ENCODE measurements around the gene AS3MT. TPM values are rescaled to one million over a fixed set of nuclear protein-coding genes. Genes with fewer than 3 reads are reported as not detected.

AS3MT gene
- total and polyA plus RNA-seq, 3 experiments from 2014 or later, result 0.44 TPM; not detected in 2

GRCh38 chr10:102917962-102918816 is 48.9 kb downstream of the AS3MT start, which contains the start of gene CNNM2:
TSS of gene CNNM2 (plus strand) at chr10:102918294. CDS start at chr10:102918481, 187 bp downstream.
- POLR2A ChIA-PET, result interaction anchor here (0.5 to 1.6 kb wide), 8 partner anchors 13 to 326 kb away, joined by 3 to 12 read pairs (median 3); partner anchors contain the start of gene NT5C2
- peaks cover 38% of the 10 kb centered on the region for H3K4me1 ChIP-seq (ENCODE audit: insufficient read depth, low read length)
- no peaks in the 10 kb centered on the region for H3K9me3 ChIP-seq (ENCODE audit: low read length)
- CTCF ChIA-PET, result interaction anchor here (0.6 to 6.6 kb wide), 26 partner anchors 8 to 587 kb away, joined by 3 to 77 read pairs (median 4); no protein-coding TSS in a partner anchor
- Mint-ChIP-seq H3K9me3 (no peaks in the 10 kb centered on the region), H3K36me3 (peaks cover 0 to 5% (median 2%) of the 10 kb centered on the region in 3 donors), H3K27me3 (peaks cover 5 to 16% of the 10 kb centered on the region in 2 donors), H3K4me3 (peak within 1 kb of the TSS; percentile 93 to 96 (median 95)), H3K27ac (peak within 1 kb of the TSS; percentile 86 to 97 (median 94)), H3K4me1 (peaks cover 47 to 59% (median 59%) of the 10 kb centered on the region in 3 donors)
- H3K4me3 ChIP-seq (ENCODE audit: low read length), result peak within 1 kb of the TSS; percentile 96
- DNase-seq, result peak; percentile 99 to 100 (median 99)
- H3K27ac ChIP-seq (ENCODE audit: low read depth, low read length), result peak within 1 kb of the TSS; percentile 84
- no peaks in the 10 kb centered on the region for H3K27me3 ChIP-seq (ENCODE audit: insufficient read depth, low read length, poor library complexity, severe bottlenecking)
- no peaks in the 10 kb centered on the region for H3K36me3 ChIP-seq (ENCODE audit: insufficient read depth, low read length)

DNA sequence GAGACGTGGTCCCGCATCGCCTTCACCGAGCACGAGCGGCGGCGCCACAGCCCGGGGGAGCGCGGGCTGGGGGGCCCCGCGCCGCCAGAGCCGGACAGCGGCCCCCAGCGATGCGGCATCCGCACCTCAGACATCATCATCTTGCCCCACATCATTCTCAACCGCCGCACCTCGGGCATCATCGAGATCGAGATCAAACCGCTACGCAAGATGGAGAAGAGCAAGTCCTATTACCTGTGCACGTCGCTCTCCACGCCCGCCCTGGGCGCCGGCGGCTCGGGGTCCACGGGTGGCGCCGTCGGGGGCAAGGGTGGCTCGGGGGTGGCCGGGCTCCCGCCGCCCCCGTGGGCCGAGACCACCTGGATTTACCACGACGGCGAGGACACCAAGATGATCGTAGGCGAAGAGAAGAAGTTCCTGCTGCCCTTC is 49.6 kb downstream of the AS3MT start:
- no peaks in the 10 kb centered on the region for H3K27me3 ChIP-seq (ENCODE audit: insufficient read depth, low read length, poor library complexity, severe bottlenecking)
- Mint-ChIP-seq H3K36me3 (peaks cover 0 to 5% (median 2%) of the 10 kb centered on the region in 3 donors), H3K27me3 (peaks cover 5 to 9% of the 10 kb centered on the region in 2 donors), H3K4me1 (peaks cover 53 to 65% (median 65%) of the 10 kb centered on the region in 3 donors), H3K27ac (peak overlapping the region in 5 of 8 donors; percentile 52 to 96 (median 86)), H3K4me3 (peak overlapping the region; percentile 93 to 96 (median 95)), H3K9me3 (no peaks in the 10 kb centered on the region)
- H3K9me3 ChIP-seq (ENCODE audit: low read length), result no peaks in the 10 kb centered on the region
- peak overlapping the region; percentile 96 for H3K4me3 ChIP-seq (ENCODE audit: low read length)
- H3K36me3 ChIP-seq (ENCODE audit: insufficient read depth, low read length), result no peaks in the 10 kb centered on the region
- ChIA-PET POLR2A (interaction anchor here (0.6 to 1.6 kb wide), 2 partner anchors 219 to 274 kb away, joined by 3 to 12 read pairs; partner anchors contain the start of gene NT5C2), CTCF (interaction anchor here (1.0 to 6.6 kb wide), 8 partner anchors 136 to 325 kb away, joined by 3 to 77 read pairs (median 8); no protein-coding TSS in a partner anchor)
- H3K4me1 ChIP-seq (ENCODE audit: insufficient read depth, low read length), result peaks cover 41% of the 10 kb centered on the region
- peak; percentile 10 to 61 (median 21) for DNase-seq
- H3K27ac ChIP-seq (ENCODE audit: low read depth, low read length), result peak overlapping the region; percentile 84

DNA sequence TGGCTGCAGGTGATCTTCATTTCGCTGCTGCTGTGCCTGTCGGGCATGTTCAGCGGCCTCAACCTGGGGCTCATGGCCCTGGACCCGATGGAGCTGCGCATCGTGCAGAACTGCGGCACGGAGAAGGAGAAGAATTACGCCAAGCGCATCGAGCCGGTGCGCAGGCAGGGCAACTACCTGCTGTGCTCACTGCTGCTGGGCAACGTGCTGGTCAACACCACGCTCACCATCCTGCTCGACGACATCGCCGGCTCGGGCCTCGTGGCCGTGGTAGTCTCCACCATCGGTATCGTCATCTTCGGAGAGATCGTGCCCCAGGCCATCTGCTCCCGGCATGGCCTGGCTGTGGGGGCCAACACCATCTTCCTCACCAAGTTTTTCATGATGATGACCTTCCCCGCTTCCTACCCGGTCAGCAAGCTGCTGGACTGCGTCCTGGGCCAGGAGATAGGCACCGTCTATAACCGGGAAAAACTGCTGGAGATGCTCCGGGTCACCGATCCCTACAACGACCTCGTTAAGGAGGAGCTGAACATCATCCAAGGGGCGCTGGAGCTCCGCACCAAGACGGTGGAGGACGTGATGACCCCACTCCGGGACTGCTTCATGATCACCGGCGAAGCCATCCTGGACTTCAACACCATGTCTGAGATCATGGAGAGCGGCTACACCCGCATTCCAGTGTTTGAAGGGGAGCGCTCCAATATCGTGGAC is 50.1 kb downstream of the AS3MT start:
- Mint-ChIP-seq H3K36me3 (peaks cover 0 to 5% (median 2%) of the 10 kb centered on the region in 3 donors), H3K9me3 (no peaks in the 10 kb centered on the region), H3K4me1 (peaks cover 55 to 70% (median 68%) of the 10 kb centered on the region in 3 donors), H3K27ac (peak overlapping the region in 4 of 8 donors; percentile 8 to 86 (median 28)), H3K4me3 (peak overlapping the region; percentile 87 to 96 (median 94)), H3K27me3 (peaks cover 5 to 6% of the 10 kb centered on the region in 2 donors)
- ChIA-PET CTCF (interaction anchor here (6.6 kb wide), 1 partner anchor 150 kb away, joined by 77 read pairs; no protein-coding TSS in a partner anchor), POLR2A (no interaction called here)
- H3K4me3 ChIP-seq (ENCODE audit: low read length), result peak overlapping the region; percentile 96
- no peaks in the 10 kb centered on the region for H3K36me3 ChIP-seq (ENCODE audit: insufficient read depth, low read length)
- H3K9me3 ChIP-seq (ENCODE audit: low read length), result no peaks in the 10 kb centered on the region
- peaks cover 41% of the 10 kb centered on the region for H3K4me1 ChIP-seq (ENCODE audit: insufficient read depth, low read length)
- no peak overlapping the region for H3K27ac ChIP-seq (ENCODE audit: low read depth, low read length)
- H3K27me3 ChIP-seq (ENCODE audit: insufficient read depth, low read length, poor library complexity, severe bottlenecking), result no peaks in the 10 kb centered on the region
- peak in 1 of 5 donors; percentile 54 for DNase-seq

DNA sequence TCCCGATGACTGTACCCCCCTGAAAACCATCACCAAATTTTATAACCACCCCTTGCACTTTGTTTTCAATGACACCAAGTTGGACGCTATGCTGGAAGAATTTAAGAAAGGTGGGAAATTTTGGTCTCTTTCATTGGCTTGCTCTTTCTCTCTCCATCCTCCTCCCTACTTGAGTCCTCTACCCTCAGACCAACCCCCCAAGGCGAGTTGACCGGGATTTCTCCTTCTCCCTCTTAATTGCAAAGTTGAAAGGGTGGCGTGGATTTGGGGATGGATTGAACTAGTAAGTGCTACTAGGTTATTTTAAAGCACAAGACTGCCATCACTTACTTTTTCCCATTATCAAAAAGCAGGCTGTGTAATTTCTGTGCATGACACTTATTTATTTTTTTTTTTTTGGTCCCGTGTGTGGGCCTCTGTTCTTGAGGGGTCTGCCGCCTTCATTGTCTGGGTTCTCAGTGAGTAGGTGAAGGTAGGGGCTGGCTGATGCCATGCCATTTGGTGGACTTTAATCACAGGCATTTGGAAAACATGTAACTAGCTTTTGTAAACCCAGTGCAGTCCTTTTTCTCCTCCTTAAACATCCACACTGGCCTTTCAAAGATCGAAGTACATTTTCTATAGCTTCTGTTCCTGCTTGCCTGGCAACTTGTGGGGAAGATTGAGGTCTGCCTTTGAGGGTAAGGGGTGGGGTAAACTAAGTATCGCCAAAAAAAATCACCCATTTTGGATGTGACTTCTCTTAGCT is 50.9 kb downstream of the AS3MT start:
- H3K27ac ChIP-seq (ENCODE audit: low read depth, low read length), result no peak overlapping the region
- no peaks in the 10 kb centered on the region for H3K9me3 ChIP-seq (ENCODE audit: low read length)
- POLR2A ChIA-PET, result no interaction called here
- no peaks in the 10 kb centered on the region for H3K27me3 ChIP-seq (ENCODE audit: insufficient read depth, low read length, poor library complexity, severe bottlenecking)
- H3K36me3 ChIP-seq (ENCODE audit: insufficient read depth, low read length), result no peaks in the 10 kb centered on the region
- CTCF ChIA-PET, result interaction anchor here (0.8 to 1.2 kb wide), 2 partner anchors 149 to 325 kb away, joined by 4 read pairs; partner anchors contain the start of gene RPEL1
- H3K9me3 Mint-ChIP-seq, result no peaks in the 10 kb centered on the region
- H3K27me3 Mint-ChIP-seq, result no peaks in the 10 kb centered on the region
- DNase-seq, result no peak
- H3K36me3 Mint-ChIP-seq, result peaks cover 0 to 5% (median 2%) of the 10 kb centered on the region in 3 donors
- H3K4me3 Mint-ChIP-seq, result peak overlapping the region; percentile 87 to 96 (median 94)
- H3K4me3 ChIP-seq (ENCODE audit: low read length), result peak overlapping the region; percentile 96
- peaks cover 41% of the 10 kb centered on the region for H3K4me1 ChIP-seq (ENCODE audit: insufficient read depth, low read length)
- H3K4me1 Mint-ChIP-seq, result peaks cover 57 to 75% (median 72%) of the 10 kb centered on the region in 3 donors
- peak overlapping the region in 5 of 8 donors; percentile 36 to 86 (median 73) for H3K27ac Mint-ChIP-seq

GRCh38 chr10:102923601-102924000 is 54.3 kb downstream of the AS3MT start:
- no peaks in the 10 kb centered on the region for H3K9me3 ChIP-seq (ENCODE audit: low read length)
- H3K36me3 Mint-ChIP-seq, result peaks cover 0 to 16% (median 8%) of the 10 kb centered on the region in 3 donors
- no peak overlapping the region for H3K27ac ChIP-seq (ENCODE audit: low read depth, low read length)
- no peak for DNase-seq
- peaks cover 37% of the 10 kb centered on the region for H3K4me1 ChIP-seq (ENCODE audit: insufficient read depth, low read length)
- ChIA-PET CTCF (no interaction called here), POLR2A (no interaction called here)
- no peaks in the 10 kb centered on the region for H3K36me3 ChIP-seq (ENCODE audit: insufficient read depth, low read length)
- peak overlapping the region in 1 of 7 donors; percentile 40 for H3K4me3 Mint-ChIP-seq
- peaks cover 52 to 74% (median 68%) of the 10 kb centered on the region in 3 donors for H3K4me1 Mint-ChIP-seq
- H3K27me3 ChIP-seq (ENCODE audit: insufficient read depth, low read length, poor library complexity, severe bottlenecking), result no peaks in the 10 kb centered on the region
- H3K4me3 ChIP-seq (ENCODE audit: low read length), result no peak overlapping the region
- H3K27ac Mint-ChIP-seq, result no peak overlapping the region
- H3K27me3 Mint-ChIP-seq, result no peaks in the 10 kb centered on the region
- no peaks in the 10 kb centered on the region for H3K9me3 Mint-ChIP-seq

GRCh38 chr10:102926842-102927241 is 57.6 kb downstream of the AS3MT start:
- Histone ChIP-seq H3K36me3 (ENCODE audit: insufficient read depth, low read length) (no peaks in the 10 kb centered on the region), H3K27ac (ENCODE audit: low read depth, low read length) (no peak overlapping the region), H3K9me3 (ENCODE audit: low read length) (no peaks in the 10 kb centered on the region), H3K4me1 (ENCODE audit: insufficient read depth, low read length) (peaks cover 8% of the 10 kb centered on the region), H3K4me3 (ENCODE audit: low read length) (no peak overlapping the region), H3K27me3 (ENCODE audit: insufficient read depth, low read length, poor library complexity, severe bottlenecking) (no peaks in the 10 kb centered on the region)
- H3K4me1 Mint-ChIP-seq, result peaks cover 24 to 50% (median 42%) of the 10 kb centered on the region in 3 donors
- CTCF ChIA-PET, result interaction anchor here (1.5 kb wide), 1 partner anchor 9 kb away, joined by 8 read pairs; the partner anchor contains the start of gene CNNM2
- POLR2A ChIA-PET, result interaction anchor here (0.6 kb wide), 1 partner anchor 25 kb away, joined by 3 read pairs; no protein-coding TSS in a partner anchor
- H3K9me3 Mint-ChIP-seq, result no peaks in the 10 kb centered on the region
- no peaks in the 10 kb centered on the region for H3K27me3 Mint-ChIP-seq
- no peak overlapping the region for H3K4me3 Mint-ChIP-seq
- H3K27ac Mint-ChIP-seq, result no peak overlapping the region
- peaks cover 3 to 21% (median 10%) of the 10 kb centered on the region in 3 donors for H3K36me3 Mint-ChIP-seq
- DNase-seq, result no peak

Data from CD8-positive, alpha-beta memory T cell (primary cell).